Fibroblast of the conjunctiva (primary cell): ENCODE measurements around the gene SLC25A1.

Source experiments
- DNase-seq: peaks from one replicate; pipeline ENCODE4 v3.0.0-alpha.2; 2010; ENCODE audit warnings: low read depth

Gene SLC25A1

GRCh38 chr22:19178657-19179496, at the start of gene SLC25A1:
TSS of gene SLC25A1 (minus strand) at chr22:19178736. CDS start at chr22:19178673, 63 bp downstream.
- peak; percentile 73 for DNase-seq

GRCh38 chr22:19228179-19228578, 49.6 kb upstream of the SLC25A1 start:
- no peak for DNase-seq

GRCh38 chr22:19226428-19226827, 47.9 kb upstream of the SLC25A1 start:
- DNase-seq = no peak

- no peak for DNase-seq
Measured at GRCh38 chr22:19225560-19225959, 47.0 kb upstream of the SLC25A1 start.

GRCh38 chr22:19224985-19225384, 46.4 kb upstream of the SLC25A1 start:
- DNase-seq = no peak

- no peak for DNase-seq
Measured at GRCh38 chr22:19224557-19224956, 46.0 kb upstream of the SLC25A1 start.

GRCh38 chr22:19223617-19224016, 45.1 kb upstream of the SLC25A1 start:
- no peak for DNase-seq

GRCh38 chr22:19223110-19223509, 44.6 kb upstream of the SLC25A1 start:
- no peak for DNase-seq

- DNase-seq = no peak
Measured at GRCh38 chr22:19222242-19223005, 43.9 kb upstream of the SLC25A1 start.

GRCh38 chr22:19220867-19221266, 42.3 kb upstream of the SLC25A1 start:
- no peak for DNase-seq

GRCh38 chr22:19218541-19219233, 40.2 kb upstream of the SLC25A1 start:
- DNase-seq = no peak

- no peak for DNase-seq
Measured at GRCh38 chr22:19216579-19216978, 38.0 kb upstream of the SLC25A1 start.

- DNase-seq = no peak
Measured at GRCh38 chr22:19215360-19215759, 36.8 kb upstream of the SLC25A1 start.

- no peak for DNase-seq
Measured at GRCh38 chr22:19214078-19214473, 35.5 kb upstream of the SLC25A1 start.

GRCh38 chr22:19213442-19214077, 35.0 kb upstream of the SLC25A1 start:
- DNase-seq = no peak

- DNase-seq = no peak
Measured at GRCh38 chr22:19213001-19213400, 34.5 kb upstream of the SLC25A1 start.

- DNase-seq = no peak
Measured at GRCh38 chr22:19212302-19212870, 33.9 kb upstream of the SLC25A1 start.

- DNase-seq = no peak
Measured at GRCh38 chr22:19210188-19210587, 31.7 kb upstream of the SLC25A1 start.

GRCh38 chr22:19208287-19208847, 29.8 kb upstream of the SLC25A1 start:
- DNase-seq = no peak

- DNase-seq = no peak
Measured at GRCh38 chr22:19207884-19208283, 29.3 kb upstream of the SLC25A1 start.

GRCh38 chr22:19207401-19207808, 28.9 kb upstream of the SLC25A1 start:
- DNase-seq = no peak
